Skeletal muscle cell (primary cell): ENCODE data around the gene LMO1.

Source experiments
- DNase-seq: peaks from one replicate; pipeline ENCODE4 v3.0.0-alpha.2; 2010; ENCODE audit warnings: low read depth
- H3K4me3 ChIP-seq: 2 replicates; pipeline ENCODE4 v1.5.1; 2011; ENCODE audit warnings: low read depth, mild to moderate bottlenecking, control low read depth, low read length, moderate library complexity

The LMO1 gene

GRCh38 chr11:8218840-8219239, 44.8 kb downstream of the LMO1 start:
- no peak for DNase-seq
- no peak overlapping the region for H3K4me3 ChIP-seq

- DNase-seq: no peak
- H3K4me3 ChIP-seq: no peak overlapping the region
Observed at GRCh38 chr11:8218409-8218808, 45.3 kb downstream of the LMO1 start.

GRCh38 chr11:8217926-8218325, 45.8 kb downstream of the LMO1 start:
- DNase-seq: no peak
- no peak overlapping the region for H3K4me3 ChIP-seq

GRCh38 chr11:8217136-8217535, 46.5 kb downstream of the LMO1 start:
- H3K4me3 ChIP-seq: no peak overlapping the region
- DNase-seq: no peak

- no peak for DNase-seq
- no peak overlapping the region for H3K4me3 ChIP-seq
Observed at GRCh38 chr11:8213376-8213775, 50.3 kb downstream of the LMO1 start.

- H3K4me3 ChIP-seq: no peak overlapping the region
- DNase-seq: no peak
Observed at GRCh38 chr11:8209208-8209807, 54.4 kb downstream of the LMO1 start.

- H3K4me3 ChIP-seq: no peak overlapping the region
- no peak for DNase-seq
Observed at GRCh38 chr11:8207080-8208000, 56.3 kb downstream of the LMO1 start.

- no peak overlapping the region for H3K4me3 ChIP-seq
- DNase-seq: no peak
Observed at GRCh38 chr11:8206251-8207079, 57.2 kb downstream of the LMO1 start.

- DNase-seq: no peak
- H3K4me3 ChIP-seq: no peak overlapping the region
Observed at GRCh38 chr11:8205566-8205965, 58.1 kb downstream of the LMO1 start.

GRCh38 chr11:8204596-8204995, 59.1 kb downstream of the LMO1 start:
- DNase-seq: no peak
- no peak overlapping the region for H3K4me3 ChIP-seq

GRCh38 chr11:8204025-8204424, 59.7 kb downstream of the LMO1 start:
- DNase-seq: no peak
- no peak overlapping the region for H3K4me3 ChIP-seq

- DNase-seq: no peak
Observed at GRCh38 chr11:8203414-8203715, 60.3 kb downstream of the LMO1 start.

GRCh38 chr11:8202516-8203413, 60.9 kb downstream of the LMO1 start:
- no peak for DNase-seq
- no peak overlapping the region for H3K4me3 ChIP-seq

More at GRCh38 chr11:8203414-8203715, 60.3 kb downstream of the LMO1 start:
- no peak overlapping the region for H3K4me3 ChIP-seq

- no peak for DNase-seq
- H3K4me3 ChIP-seq: no peak overlapping the region
Observed at GRCh38 chr11:8201644-8202365, 61.9 kb downstream of the LMO1 start.

GRCh38 chr11:8199676-8200075, 64.0 kb downstream of the LMO1 start:
- DNase-seq: no peak
- no peak overlapping the region for H3K4me3 ChIP-seq

- DNase-seq: no peak
- no peak overlapping the region for H3K4me3 ChIP-seq
Observed at GRCh38 chr11:8196749-8197148, 66.9 kb downstream of the LMO1 start.

- H3K4me3 ChIP-seq: no peak overlapping the region
- no peak for DNase-seq
Observed at GRCh38 chr11:8194956-8195355, 68.7 kb downstream of the LMO1 start.

- no peak for DNase-seq
- no peak overlapping the region for H3K4me3 ChIP-seq
Observed at GRCh38 chr11:8192896-8193209, 70.8 kb downstream of the LMO1 start.
